Activated T-helper 1 cell treated with anti-CD3 and anti-CD28 coated beads, Interleukin-12 subunit alpha, Interleukin-12 subunit beta, Interleukin-2, Interleukin-4 antibody, amounts not matched to agents 30 ng/mL and 10 ng/mL and 1 ng/mL, durations not matched to agents 14 hours and 24 hours and 36 hours (primary cell): Measurements from ENCODE around the gene TMEM239. TPM values are rescaled to one million over a fixed set of nuclear protein-coding genes. Genes with fewer than 3 reads are reported as not detected.
"Not testable (repeated sequence)": the region's sequence is repeated elsewhere in the genome, so short reads cannot be mapped to it uniquely, and the experiment has no call there.

ENCODE experiments used
- DNase-seq: peaks from one replicate; pipeline ENCODE4 v3.0.0; 2021; ENCODE audit warnings: low spot score
- H3K27ac Mint-ChIP-seq: one replicate; pipeline ENCODE4 v1.8.0; 2021; ENCODE audit warnings: mild to moderate bottlenecking, mixed read lengths
- H3K27me3 Mint-ChIP-seq: one replicate; pipeline ENCODE4 v1.8.0; 2022; ENCODE audit warnings: mild to moderate bottlenecking, moderate library complexity, mixed read lengths; ENCODE audit not compliant: insufficient read depth
- H3K36me3 Mint-ChIP-seq: one replicate; pipeline ENCODE4 v1.8.0; 2021; ENCODE audit warnings: low read depth, mixed read lengths
- H3K4me1 Mint-ChIP-seq: one replicate; pipeline ENCODE4 v1.8.0; 2021; ENCODE audit warnings: low read depth, mixed read lengths
- H3K4me3 Mint-ChIP-seq: one replicate; pipeline ENCODE4 v1.8.0; 2021; ENCODE audit warnings: mild to moderate bottlenecking, moderate library complexity, mixed read lengths
- H3K9me3 Mint-ChIP-seq: one replicate; pipeline ENCODE4 v1.8.0; 2021; ENCODE audit warnings: mixed read lengths
- intact Hi-C: fragments of 100-400 bp; cut with micrococcal nuclease; formaldehyde crosslinking; loops from one replicate; pipeline ENCODE4 v1.15.1; 2024
- total RNA-seq: library from RNA; stranded (reverse); gene quantifications from 2 replicates; pipeline ENCODE4 v1.2.3, GENCODE V29; 2022

The TMEM239 gene
- total RNA-seq = not detected in 2 replicates

DNA sequence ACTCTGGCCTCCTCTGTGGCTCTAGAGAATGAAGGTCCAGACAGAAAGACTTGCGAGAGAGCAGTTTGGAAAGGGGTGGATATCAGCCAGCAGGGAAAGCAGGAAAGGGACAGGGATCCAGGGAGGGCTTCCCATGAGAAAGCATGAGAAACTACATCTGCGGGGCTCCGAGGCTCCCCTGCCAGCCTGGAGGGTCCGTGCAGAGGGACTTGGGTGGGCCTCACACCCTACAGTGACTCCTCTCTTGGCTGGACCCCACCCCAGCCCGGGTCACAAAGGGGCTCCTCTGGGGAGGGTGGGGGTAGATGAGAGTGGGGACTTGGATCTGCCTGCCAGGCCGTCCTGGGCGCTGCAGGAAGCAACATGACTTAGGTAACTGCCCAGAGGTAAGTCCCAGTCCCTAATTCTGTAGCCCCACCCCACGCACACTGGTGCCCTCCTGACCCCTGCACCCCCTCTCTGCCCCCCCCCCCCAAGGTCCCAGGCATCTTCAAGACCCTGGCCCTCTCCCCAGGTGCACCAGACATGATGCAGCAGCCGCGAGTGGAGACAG, at the start of gene TMEM239:
TSS of gene TMEM239 (plus strand) at position 335 of the 553 bp plus-strand sequence. CDS start at position 526, 191 bp downstream.
- no peaks in the 10 kb centered on the region for H3K36me3 Mint-ChIP-seq
- H3K4me1 Mint-ChIP-seq = peaks cover 15% of the 10 kb centered on the region
- DNase-seq = no peak
- intact Hi-C loops = no loop called here
- no peak within 1 kb of the TSS for H3K27ac Mint-ChIP-seq
- H3K4me3 Mint-ChIP-seq = no peak within 1 kb of the TSS
- peaks cover 47% of the 10 kb centered on the region for H3K27me3 Mint-ChIP-seq
- peaks cover 16% of the 10 kb centered on the region for H3K9me3 Mint-ChIP-seq

GRCh38 chr20:2767768-2768631, 48.2 kb upstream of the TMEM239 start:
- intact Hi-C loops = no loop called here
- no peak overlapping the region for H3K27ac Mint-ChIP-seq
- no peaks in the 10 kb centered on the region for H3K36me3 Mint-ChIP-seq
- H3K4me3 Mint-ChIP-seq = no peak overlapping the region
- DNase-seq = no peak
- H3K4me1 Mint-ChIP-seq = no peaks in the 10 kb centered on the region
- H3K9me3 Mint-ChIP-seq = no peaks in the 10 kb centered on the region
- peaks cover 16% of the 10 kb centered on the region for H3K27me3 Mint-ChIP-seq

DNA sequence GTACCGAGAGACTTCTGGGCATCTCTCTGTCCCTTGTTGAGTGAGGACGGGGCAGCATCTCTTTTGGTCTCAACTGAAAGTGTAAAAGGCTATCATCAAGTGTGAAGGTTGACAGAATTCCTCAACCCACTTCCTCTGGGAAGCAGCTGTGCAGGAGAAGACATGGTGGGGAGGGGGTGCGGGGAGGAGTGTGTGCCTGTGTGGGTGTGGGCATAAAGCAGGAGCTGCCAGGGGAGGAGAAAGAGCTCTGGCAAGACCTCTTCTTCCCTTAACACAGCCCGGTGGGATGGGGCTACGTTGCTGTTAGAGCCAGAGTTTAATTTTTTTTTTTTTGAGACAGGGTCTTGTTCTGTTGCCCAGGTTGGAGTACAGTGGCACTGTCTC, 47.5 kb upstream of the TMEM239 start:
- Mint-ChIP-seq H3K9me3 (no peaks in the 10 kb centered on the region), H3K4me1 (no peaks in the 10 kb centered on the region), H3K4me3 (no peak overlapping the region), H3K27ac (no peak overlapping the region), H3K36me3 (no peaks in the 10 kb centered on the region), H3K27me3 (peaks cover 15% of the 10 kb centered on the region)
- DNase-seq = no peak
- intact Hi-C loops = no loop called here

DNA sequence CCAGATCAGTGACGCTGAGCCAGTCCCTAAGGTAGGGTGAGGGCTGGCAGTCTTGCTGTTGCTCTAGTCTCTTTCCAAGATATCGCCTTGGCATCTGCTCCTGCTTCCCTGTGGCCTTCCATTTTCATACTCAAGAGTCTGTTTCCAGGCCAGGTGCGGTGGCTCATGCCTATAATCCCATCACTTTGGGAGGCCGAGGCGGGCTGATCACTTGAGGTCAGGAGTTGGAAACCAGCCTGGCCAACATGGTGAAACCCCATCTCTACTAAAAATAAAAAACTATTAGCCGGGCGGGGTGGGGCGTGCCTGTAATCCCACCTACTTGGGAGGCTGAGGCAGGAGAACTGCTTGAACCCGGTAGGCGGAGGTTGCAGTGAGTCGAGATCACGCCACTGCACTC, 46.1 kb upstream of the TMEM239 start:
- H3K27ac Mint-ChIP-seq, H3K36me3 Mint-ChIP-seq: not testable (repeated sequence)

DNA sequence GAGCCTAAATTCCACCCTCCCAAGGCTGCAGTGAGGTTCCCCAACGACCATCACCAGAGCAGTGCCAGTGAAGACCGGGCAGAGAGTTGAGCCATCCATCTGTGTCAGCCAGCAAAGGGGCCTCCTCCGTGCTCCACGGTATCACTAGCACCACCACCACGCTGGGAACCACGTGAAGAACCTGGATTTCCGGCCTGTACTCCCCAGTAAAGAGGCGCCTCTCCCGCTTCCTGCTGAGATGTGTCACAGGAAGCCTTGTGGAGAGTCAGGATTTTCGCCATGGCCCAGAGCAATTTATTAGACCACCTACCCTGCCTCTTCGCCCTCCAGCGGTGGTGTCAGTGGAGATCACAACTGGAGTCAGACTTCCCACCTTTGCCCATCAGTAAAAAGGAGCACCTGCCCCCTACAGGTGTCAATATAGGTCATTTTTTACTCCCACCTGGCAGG, 44.5 kb upstream of the TMEM239 start:
- H3K9me3 Mint-ChIP-seq = no peaks in the 10 kb centered on the region
- H3K4me1 Mint-ChIP-seq = no peaks in the 10 kb centered on the region
- no peak overlapping the region for H3K4me3 Mint-ChIP-seq
- H3K36me3 Mint-ChIP-seq = no peaks in the 10 kb centered on the region
- no peak for DNase-seq
- intact Hi-C loops = no loop called here
- no peak overlapping the region for H3K27ac Mint-ChIP-seq
- peaks cover 10% of the 10 kb centered on the region for H3K27me3 Mint-ChIP-seq

More for the DNA sequence above, 46.1 kb upstream of the TMEM239 start:
- H3K9me3 Mint-ChIP-seq, DNase-seq, H3K4me3 Mint-ChIP-seq, H3K4me1 Mint-ChIP-seq, intact Hi-C loops: not testable (repeated sequence)
- peaks cover 13% of the 10 kb centered on the region for H3K27me3 Mint-ChIP-seq

- Mint-ChIP-seq H3K9me3 (no peaks in the 10 kb centered on the region), H3K4me1 (no peaks in the 10 kb centered on the region), H3K27me3 (peaks cover 4% of the 10 kb centered on the region), H3K27ac (no peak overlapping the region), H3K4me3 (no peak overlapping the region), H3K36me3 (no peaks in the 10 kb centered on the region)
- no peak for DNase-seq
- intact Hi-C loops = no loop called here
Observed at GRCh38 chr20:2773812-2774211, 42.4 kb upstream of the TMEM239 start.

GRCh38 chr20:2775139-2775538, 41.0 kb upstream of the TMEM239 start:
- Mint-ChIP-seq H3K9me3 (no peaks in the 10 kb centered on the region), H3K4me1 (no peaks in the 10 kb centered on the region), H3K4me3 (no peak overlapping the region), H3K27ac (no peak overlapping the region), H3K36me3 (no peaks in the 10 kb centered on the region), H3K27me3 (peaks cover 6% of the 10 kb centered on the region)
- intact Hi-C loops = no loop called here
- no peak for DNase-seq

- Mint-ChIP-seq H3K27me3 (peaks cover 13% of the 10 kb centered on the region), H3K9me3 (no peaks in the 10 kb centered on the region), H3K4me3 (no peak overlapping the region), H3K4me1 (no peaks in the 10 kb centered on the region), H3K36me3 (no peaks in the 10 kb centered on the region), H3K27ac (no peak overlapping the region)
- intact Hi-C loops = no loop called here
- no peak for DNase-seq
Observed at GRCh38 chr20:2778602-2779321, 37.4 kb upstream of the TMEM239 start.

DNA sequence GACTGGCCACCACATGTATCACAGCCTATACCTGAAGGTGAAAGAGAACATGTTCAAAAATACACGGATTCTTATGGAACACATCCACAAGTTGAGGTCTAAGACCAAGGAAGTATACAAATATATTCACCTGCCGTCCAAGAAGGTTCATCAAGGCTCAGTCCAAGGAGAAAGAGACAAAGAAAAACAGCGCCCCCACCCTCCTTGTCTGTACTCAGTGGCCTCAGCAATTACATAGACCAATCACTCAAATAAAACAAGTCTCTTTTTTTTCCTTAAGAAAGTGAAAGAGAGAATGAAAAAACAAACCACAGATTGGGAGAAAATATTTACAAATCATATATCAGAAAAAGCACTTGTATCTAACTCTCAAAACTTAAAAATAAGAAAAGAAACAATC, 35.2 kb upstream of the TMEM239 start:
- Mint-ChIP-seq H3K9me3 (no peaks in the 10 kb centered on the region), H3K4me3 (no peak overlapping the region), H3K4me1 (no peaks in the 10 kb centered on the region), H3K27me3 (peaks cover 22% of the 10 kb centered on the region), H3K27ac (no peak overlapping the region), H3K36me3 (no peaks in the 10 kb centered on the region)
- no peak for DNase-seq
- intact Hi-C loops = no loop called here

DNA sequence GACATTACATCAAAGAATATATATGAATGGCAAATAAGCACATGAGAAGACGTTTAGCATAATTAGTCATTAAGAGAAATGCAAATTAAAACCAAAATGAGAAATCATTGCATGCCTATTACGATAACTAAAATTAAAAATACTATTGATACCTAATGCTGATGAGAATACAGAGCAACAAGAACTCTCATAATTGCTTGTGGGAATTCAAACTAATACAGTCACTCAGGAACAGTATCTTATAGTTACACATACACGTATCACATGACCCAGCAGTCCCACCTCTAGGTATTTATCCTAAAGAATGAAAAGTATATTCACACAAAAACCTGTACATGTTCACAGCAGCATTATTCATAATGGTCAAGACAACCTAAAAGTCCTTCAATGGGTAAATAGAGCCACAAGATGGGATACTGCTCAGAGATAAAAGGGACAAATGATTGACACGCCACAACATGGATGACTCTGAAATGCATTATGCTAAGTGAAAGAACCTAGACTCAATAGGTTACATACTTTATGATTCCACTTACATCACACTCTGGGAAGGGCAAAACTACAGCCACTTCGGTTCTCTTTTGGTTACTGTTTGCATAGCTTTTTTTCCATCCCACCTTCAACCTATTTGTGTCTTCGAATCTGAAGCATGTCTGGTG, 32.1 kb upstream of the TMEM239 start:
- no peak overlapping the region for H3K27ac Mint-ChIP-seq

DNA sequence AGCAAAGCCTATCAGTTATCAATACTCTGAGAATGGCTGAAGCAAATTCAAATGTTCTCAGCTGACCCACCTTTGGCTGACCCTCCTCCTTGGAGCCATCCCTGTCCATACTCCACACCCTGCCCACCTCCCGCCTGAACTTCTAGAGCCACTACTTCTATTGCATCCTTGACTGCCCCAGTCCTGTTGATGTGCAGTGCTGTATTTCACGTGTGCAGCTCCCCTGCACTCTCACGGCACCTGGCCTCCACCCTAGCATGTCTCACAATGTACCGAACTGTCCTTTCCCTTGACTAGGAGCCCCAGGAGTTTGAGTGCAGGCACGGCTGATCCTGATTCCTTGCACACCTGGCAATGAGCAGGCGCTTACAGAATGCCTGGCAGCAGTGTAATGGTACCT, 22.7 kb upstream of the TMEM239 start:
- Mint-ChIP-seq H3K27me3 (peaks cover 36% of the 10 kb centered on the region), H3K9me3 (no peaks in the 10 kb centered on the region), H3K4me3 (no peak overlapping the region), H3K36me3 (no peaks in the 10 kb centered on the region), H3K27ac (no peak overlapping the region), H3K4me1 (no peaks in the 10 kb centered on the region)
- intact Hi-C loops = no loop called here
- no peak for DNase-seq

More for the DNA sequence above, 32.1 kb upstream of the TMEM239 start:
- no peaks in the 10 kb centered on the region for H3K9me3 Mint-ChIP-seq
- intact Hi-C loops = no loop called here
- H3K36me3 Mint-ChIP-seq = no peaks in the 10 kb centered on the region
- no peak overlapping the region for H3K4me3 Mint-ChIP-seq
- peaks cover 33% of the 10 kb centered on the region for H3K27me3 Mint-ChIP-seq
- no peaks in the 10 kb centered on the region for H3K4me1 Mint-ChIP-seq
- no peak for DNase-seq

DNA sequence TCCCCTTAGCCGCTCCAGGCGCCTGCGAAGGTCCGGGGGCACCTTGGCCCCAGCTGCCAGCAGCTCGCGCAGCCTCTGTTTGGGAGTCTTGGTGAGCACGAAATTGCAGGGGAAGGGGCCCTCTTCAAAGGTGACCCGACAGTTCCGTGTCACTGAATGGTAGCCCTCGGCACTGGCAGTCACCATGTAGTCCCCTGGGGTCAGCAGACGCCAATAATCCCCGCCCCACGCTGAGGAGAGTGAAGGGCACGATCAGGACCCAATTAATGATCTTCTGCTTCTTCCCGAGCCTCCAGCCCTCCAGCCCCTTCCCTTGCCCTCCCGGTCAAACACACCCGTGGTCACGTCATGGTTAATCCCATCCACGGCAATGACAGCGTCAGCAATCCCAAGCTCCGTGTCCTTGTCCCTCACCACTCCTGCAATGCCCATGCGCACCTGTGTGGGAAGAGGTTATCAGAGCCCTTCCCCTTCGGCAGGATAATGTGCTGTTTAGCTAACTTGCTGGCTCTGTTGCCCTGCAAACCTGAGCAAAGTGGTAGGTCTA, 21.9 kb upstream of the TMEM239 start:
- no peak overlapping the region for H3K4me3 Mint-ChIP-seq
- no peak for DNase-seq
- no peaks in the 10 kb centered on the region for H3K9me3 Mint-ChIP-seq
- no peaks in the 10 kb centered on the region for H3K36me3 Mint-ChIP-seq
- H3K27me3 Mint-ChIP-seq = peaks cover 37% of the 10 kb centered on the region
- H3K4me1 Mint-ChIP-seq = peaks cover 6% of the 10 kb centered on the region
- H3K27ac Mint-ChIP-seq = no peak overlapping the region
- intact Hi-C loops = no loop called here
